Right lobe of liver (tissue), 4 donors: Measurements from ENCODE around the gene MDH2.

Experiments
- CTCF ChIP-seq, 4 donors: fragments of 200-600 bp in 3 of 4; fragments of 450-650 bp in 1 of 4; IDR thresholded peaks; one replicate each; pipeline versions ENCODE4 v1.5.1 to v1.8.0; 2016 to 2022; ENCODE audit warnings: antibody characterized with exemption in 4 of 4, mild to moderate bottlenecking in 2 of 4
- POLR2A ChIP-seq: fragments of 450-650 bp; IDR thresholded peaks from one replicate; pipeline ENCODE4 v1.6.1; 2017; ENCODE audit warnings: antibody characterized with exemption, mild to moderate bottlenecking
- donor health status: DM: no; HTN: no; CAD: no.
- donor health status: DM: no; HTN: no; CAD: no.
- donor health status: DM: no; HTN: yes; CAD: no.

GRCh38 chr7:76091506-76091905 lies 43.6 kb downstream of the MDH2 start:
- TF ChIP-seq POLR2A (no peak), CTCF (IDR thresholded peaks at IDR 0.05) (no peak)
